Measurements from ENCODE around the gene FLG.

- no peak for TF ChIP-seq CTCF (conservative IDR thresholded peaks at IDR 0.05)
- no peak for TF ChIP-seq EZH2 (IDR thresholded peaks at IDR 0.05; ENCODE audit: low read depth)
Observed at GRCh38 chr1:152313319-152313801, 11.7 kb downstream of the FLG start.

All from PC-9 (cell line).